Epithelial cell of prostate (primary cell): ENCODE results near the gene MAP2K6.

Experiments
- DNase-seq: peaks from one replicate; pipeline ENCODE4 v3.0.0-alpha.2; 2011; ENCODE audit warnings: low read depth, low spot score
- H3K27ac ChIP-seq: fragments of 450-650 bp; 2 replicates; pipeline ENCODE4 v1.5.1; 2017; ENCODE audit warnings: mild to moderate bottlenecking

Gene MAP2K6

DNA sequence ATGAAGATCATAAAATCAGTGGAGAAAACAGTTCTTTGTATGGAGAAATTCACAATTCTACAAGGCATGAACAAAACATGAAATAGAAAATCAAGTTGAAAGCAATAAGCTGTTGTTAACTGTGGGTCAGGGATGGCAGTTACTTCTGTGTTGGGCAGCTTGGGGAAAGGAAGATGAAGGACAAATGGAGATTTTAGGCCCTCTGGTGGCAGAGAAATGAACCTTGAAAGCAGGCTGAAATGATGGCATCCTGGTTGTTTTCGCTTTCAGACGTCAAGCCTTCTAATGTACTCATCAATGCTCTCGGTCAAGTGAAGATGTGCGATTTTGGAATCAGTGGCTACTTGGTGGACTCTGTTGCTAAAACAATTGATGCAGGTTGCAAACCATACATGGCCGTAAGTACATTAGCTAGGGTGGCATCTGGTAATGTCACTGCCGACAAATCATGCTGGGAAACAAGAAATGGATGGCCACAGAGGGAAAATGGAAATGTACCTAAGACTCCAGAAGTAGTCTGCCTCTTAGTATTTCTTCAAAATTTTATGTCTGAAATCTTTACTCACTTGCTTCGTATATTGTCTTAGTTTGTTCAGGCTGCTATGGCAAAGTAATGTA is 108.9 kb downstream of the MAP2K6 start:
- no peak overlapping the region for H3K27ac ChIP-seq
- no peak for DNase-seq

DNA sequence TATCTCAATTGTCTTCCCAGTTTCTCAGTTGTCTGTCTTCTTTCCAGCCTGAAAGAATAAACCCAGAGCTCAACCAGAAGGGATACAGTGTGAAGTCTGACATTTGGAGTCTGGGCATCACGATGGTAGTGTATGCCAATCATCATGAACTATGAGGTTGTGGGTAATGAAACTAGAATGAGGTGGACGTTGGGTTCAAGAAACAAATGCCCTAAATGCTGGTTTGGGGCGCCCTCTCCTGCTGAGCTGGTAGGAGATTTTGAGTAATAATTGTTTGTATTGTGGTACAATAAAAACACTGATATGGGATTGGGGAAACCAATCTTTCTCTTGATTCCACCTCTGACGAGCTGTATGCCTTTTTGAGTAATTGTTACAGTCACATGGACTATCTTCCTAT is 110.4 kb downstream of the MAP2K6 start:
- H3K27ac ChIP-seq, result no peak overlapping the region
- DNase-seq, result no peak

DNA sequence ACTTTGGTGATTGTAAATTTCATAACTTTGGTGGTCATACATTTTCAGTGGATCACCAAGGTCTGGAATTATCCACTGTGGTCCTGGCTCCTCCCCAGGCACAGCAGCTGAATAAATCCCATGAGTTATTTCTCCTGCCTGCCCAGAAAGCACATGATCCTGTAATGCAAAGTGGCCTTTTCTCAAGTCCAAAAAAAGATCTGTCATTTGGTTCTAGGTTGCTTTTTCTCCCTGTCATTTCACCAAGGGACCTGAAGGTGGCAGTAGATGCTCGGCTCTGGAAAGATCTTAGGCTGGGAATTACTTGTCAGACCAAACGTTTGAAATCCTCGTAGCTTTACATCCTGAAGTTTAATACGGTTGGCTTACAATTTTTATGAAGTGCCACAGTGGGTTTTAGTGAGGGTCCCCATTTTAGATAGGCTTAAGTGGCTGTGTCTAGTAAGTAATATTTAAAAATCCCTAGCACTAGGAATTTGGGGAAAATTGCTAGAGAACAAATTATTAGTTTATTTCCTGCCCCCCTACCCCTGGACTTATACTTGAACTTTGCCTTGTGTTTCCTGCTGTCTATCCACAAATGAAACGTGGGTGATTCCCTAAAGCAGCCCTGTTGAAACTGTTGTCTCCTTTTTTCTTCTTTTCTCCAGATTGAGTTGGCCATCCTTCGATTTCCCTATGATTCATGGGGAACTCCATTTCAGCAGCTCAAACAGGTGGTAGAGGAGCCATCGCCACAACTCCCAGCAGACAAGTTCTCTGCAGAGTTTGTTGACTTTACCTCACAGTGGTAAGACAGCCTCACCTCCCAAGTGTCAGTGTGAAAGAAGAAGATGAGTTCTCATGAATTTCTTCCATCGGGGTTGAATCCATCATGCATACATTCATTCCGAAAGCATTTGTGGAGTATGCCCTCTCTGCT is 111.7 kb downstream of the MAP2K6 start:
- no peak for DNase-seq
- H3K27ac ChIP-seq, result no peak overlapping the region

DNA sequence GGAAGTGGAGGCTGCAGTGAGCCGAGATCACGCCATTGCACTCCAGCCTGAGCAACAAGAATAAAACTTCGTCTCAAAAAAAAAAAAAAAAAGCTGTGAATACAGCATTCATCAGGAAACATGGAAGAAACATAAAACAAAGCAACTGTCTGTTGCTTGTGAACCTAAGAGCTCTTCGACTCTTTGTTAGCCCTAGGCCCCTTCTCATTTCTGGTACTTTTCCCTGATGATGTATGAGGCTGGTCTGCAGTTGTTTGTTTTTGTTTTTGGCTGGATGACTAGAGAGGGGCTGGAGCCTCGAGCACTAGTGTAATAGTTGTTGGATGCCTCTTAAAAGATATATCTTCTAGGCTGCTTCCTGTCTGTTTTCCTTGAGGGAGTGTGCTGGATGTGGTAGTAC is 113.5 kb downstream of the MAP2K6 start:
- DNase-seq, result no peak
- no peak overlapping the region for H3K27ac ChIP-seq

DNA sequence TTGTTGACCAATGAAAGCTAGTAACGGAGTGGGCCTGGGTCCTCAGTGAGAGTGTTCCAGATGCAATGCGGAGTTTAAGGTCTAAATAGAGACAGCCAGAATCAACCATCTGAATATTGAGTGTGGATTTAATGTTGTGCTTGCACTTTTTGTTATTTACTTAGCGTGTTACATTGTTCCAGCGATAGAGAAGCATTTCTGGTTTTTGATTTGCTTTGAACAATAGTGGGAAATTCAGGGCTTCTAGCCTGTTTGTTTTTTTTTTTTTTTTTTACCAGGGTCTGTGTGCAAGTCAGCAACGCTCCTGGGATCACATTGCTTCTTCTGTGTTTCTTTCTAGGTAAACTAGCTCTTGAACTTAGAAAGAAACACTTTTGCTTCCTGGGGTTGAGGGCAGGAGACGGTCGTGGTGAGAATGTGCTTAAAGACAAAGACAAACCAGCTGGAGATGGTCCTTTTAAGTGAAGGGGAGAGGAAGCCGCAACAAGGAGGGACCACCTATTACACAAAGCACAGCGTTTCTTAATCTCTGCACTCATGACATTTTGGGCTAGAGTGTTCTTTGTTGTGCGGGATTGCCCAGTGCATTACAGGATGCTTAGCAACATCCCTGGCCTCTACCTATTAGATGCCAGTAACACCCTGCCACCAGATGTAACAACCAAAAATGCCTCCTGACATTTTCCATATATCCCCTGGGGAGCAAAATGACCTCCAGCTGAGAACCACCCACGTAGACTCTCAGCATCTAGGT is 119.2 kb downstream of the MAP2K6 start:
- H3K27ac ChIP-seq, result no peak overlapping the region
- no peak for DNase-seq

DNA sequence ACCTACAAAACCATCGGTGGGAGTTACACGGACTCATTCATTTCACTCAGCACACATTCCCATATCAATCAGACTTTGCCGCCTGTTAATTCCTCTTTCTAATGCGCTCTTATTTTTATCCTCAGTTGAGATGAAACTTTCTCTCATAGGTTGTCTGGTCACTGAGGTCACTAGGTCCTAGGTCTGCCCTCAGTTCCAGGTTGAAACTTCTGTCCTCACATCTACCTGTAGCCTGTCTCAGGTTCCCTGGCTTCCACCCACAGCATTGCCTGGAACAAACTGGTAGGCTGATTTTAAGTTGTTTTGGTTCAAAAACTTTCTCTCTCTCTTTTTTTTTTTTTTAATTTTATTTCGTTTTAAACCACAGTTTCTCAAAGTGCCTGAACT is 119.7 kb downstream of the MAP2K6 start:
- H3K27ac ChIP-seq, result no peak overlapping the region
- no peak for DNase-seq

DNA sequence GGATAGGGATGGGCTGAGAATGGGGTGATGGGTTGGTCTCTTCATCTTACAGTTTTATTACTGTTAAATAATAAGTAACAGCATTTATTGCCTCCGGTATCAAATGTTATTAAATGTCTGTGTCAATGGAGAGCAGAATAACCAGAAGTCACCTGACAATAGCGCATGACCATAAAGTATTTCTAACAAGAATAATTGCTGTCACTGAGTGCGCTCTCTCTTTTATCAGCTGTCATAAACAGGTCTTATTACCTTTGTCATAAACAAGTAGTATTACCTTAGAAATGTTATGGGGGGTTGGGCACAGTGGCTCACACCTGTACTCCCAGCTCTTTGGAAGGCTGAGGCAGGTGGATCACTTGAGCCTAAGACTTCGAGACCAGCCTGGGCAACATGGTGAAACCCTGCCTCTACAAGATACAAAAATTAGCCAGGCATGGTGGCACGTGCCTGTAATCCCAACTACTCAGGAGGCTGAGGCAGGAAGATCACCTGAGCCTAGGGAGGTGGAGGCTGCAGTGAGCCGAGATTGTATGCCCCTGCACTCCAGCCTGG is 120.6 kb downstream of the MAP2K6 start:
- H3K27ac ChIP-seq, result no peak overlapping the region
- DNase-seq, result no peak

DNA sequence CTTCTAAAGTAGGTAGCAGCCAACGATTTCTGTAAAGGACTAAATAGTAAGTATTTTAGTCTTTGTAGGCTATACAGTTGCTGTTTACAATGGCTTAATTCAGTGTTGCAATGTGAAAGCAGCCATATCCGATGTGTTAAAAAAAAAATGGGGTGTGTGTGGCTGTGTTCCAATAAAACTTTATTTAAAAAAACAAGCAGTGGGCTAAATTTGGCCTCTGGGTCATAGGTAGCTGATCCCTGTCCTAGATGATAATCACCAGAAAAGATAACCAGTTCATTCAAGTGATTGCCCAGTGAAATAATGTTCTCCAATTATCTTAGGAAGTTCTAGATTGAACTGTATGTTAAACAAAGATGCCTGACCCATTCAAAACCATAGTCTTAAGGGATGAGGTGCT is 124.3 kb downstream of the MAP2K6 start:
- peak overlapping the region; percentile 71 for H3K27ac ChIP-seq

DNA sequence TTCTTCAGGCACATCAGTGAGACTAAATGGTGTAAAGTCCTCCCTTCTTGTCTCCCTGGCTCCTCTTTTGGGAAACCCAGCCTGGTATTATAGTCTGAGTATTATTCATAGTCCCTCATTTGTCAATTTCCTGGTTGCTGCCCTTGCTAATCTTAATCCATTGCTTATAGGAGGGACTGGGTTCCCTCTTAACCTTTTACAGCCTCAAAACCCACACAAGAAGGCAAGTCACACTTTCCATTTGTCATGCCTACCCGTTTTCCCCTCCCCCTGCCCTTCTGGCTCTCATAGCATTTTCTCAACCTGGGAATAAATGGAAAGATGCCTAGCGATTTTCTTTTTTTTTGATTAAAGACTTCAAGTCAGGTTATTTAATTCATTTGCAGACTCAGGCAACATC is 124.8 kb downstream of the MAP2K6 start:
- no peak for DNase-seq
- H3K27ac ChIP-seq, result peak overlapping the region; percentile 71

More for the DNA sequence above, 124.3 kb downstream of the MAP2K6 start:
- no peak for DNase-seq

DNA sequence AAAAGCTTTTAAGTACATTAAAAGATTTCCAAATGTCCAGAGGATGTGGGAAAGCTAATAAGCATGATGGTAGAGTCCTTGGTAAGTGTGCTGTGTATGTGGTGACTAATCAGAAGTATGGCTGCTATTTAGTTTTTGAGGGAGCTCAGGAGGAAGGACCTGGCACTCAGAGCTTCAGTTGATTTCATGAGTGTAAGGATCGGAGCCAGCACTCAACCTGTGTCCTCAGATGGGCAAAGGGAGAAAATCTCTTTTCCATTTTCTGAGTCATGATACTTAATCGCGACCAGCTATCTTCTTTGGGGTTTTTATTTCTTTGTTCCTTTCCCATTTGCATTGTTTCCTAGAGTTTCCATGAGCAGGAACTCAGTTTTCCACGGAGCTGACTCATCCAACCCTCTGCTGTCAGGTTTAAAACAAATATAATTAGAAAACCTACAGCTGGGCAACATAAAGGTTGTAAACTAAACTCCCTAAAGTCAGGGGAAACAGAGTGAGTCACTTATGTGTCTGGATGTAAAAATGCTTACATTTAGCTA is 125.4 kb downstream of the MAP2K6 start:
- no peak for DNase-seq
- H3K27ac ChIP-seq, result peak overlapping the region; percentile 71

DNA sequence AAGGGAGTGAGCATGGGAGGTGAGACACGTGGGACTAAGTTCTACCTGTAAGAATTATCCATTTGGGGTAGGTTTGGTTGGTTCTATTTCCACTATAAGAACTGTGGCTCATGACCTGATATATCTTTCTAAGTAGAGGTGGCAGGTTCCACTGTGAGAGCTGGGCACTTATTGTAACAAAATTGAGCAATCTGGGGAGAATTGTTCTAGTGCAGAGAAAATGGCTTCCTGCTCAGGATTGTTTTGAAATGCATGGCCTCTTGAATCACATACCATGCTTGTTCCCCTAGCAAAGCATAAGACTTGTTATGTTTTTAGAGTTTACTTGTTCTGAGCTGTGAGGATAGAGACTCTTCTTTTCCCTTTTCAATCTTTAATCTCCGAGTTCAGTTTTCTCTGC is 125.9 kb downstream of the MAP2K6 start:
- DNase-seq, result no peak
- peak overlapping the region; percentile 71 for H3K27ac ChIP-seq

DNA sequence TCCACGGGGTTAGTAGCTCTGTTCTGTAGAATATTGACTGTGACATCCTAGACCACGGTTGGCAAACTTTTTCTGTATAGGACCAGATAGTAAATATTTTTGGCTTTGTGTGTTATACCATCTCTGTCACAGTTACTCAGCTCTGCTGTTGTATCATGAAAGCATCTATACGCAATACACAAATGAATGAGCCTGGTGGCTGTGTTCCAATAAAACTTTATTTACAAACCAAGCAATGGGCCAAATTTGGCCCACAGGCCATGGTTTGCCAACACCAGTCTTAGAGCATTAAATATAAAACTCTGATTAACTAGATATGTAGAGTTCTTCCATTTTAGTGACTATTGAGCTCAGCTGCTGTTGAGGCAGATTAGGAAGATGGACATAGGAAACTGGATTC is 132.7 kb downstream of the MAP2K6 start:
- no peak for DNase-seq

DNA sequence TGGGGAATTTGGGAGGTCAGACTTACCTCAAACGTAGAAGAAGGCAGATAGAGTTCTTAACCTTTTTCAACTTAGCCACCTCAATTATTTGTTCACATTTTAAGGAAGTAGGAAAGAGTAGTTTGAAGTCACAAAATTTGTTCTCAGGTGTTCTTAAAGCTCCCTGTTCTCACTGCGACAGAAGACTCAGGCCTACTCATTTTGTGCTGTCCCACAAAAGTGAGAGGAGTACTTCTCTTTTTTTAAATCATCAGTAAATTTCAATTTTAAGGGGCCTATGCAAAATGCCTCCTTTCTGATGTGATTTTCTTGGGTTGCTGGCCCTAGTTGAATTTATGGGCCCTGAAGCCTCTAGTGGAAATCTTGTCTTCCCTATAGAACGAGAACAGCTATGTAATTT is 133.4 kb downstream of the MAP2K6 start:
- H3K27ac ChIP-seq, result no peak overlapping the region
- no peak for DNase-seq

More for the DNA sequence above, 132.7 kb downstream of the MAP2K6 start:
- H3K27ac ChIP-seq, result no peak overlapping the region

DNA sequence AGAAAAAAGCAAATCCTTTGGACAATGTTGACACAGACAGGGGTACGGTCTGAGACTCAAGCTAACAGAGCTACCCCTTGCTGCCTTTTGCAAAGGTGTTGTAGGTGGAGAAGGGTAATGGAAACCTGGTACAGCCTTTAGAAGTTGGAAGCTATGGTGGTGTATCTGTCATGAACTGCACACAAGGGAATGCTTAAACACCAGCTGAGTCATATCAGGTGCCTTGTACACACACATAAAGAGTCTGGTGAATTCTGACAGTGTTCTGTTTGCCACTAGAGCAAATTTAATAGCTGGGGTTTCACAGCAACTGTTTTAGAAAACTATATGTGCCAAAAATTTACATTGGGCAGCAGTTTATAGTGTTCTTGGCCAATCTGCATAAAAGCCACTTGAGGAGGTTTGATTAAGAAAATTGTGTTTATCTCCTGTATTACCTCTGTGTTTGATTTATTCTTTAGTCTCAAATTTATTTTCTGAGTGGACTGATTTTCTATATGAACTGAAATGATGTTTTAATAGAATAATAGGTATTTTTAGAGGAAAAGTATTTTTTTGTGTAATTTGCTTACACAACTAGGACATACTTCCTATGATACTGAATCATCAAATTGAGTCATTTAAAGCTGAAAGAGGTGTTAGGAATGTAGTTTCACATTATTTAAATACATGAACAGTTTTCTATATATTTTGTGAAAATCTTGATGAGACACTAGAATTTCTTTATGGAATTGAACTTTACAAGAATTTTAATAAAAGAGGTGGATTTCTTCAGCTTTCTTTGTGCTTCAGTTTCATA is 136.9 kb downstream of the MAP2K6 start:
- peak overlapping the region; percentile 58 for H3K27ac ChIP-seq
- DNase-seq, result no peak

DNA sequence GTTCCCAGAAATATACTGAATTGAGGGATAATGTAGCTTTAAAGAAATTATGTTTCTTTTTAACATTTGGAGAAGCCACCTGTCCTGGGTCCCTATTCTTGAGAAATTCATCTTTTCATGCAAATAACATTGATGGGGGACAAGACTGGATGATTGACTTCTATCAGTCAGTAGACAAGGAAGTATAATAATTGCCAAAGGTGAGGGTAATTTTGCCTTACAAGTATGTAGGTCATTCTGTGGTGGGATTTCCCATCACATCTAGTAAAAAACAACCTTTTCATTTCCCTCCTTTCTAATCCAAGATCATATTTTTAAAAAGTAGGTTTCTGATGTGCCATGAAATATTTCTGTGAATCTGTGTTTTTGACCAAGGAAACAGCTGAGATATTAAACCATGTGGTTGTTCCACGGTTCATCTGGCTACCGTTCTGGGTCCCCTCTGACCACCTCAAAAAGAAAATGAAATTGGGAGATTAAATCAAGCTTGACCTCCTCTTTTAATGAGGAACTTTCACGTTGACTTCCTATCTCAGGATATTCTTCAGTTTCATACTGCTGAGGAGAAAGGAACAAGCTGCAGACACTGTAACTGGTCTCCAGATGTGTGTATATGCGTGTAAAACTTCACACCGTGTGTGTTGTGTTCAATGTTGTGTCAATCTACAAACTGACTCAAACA is 138.6 kb downstream of the MAP2K6 start:
- no peak for DNase-seq
- no peak overlapping the region for H3K27ac ChIP-seq

DNA sequence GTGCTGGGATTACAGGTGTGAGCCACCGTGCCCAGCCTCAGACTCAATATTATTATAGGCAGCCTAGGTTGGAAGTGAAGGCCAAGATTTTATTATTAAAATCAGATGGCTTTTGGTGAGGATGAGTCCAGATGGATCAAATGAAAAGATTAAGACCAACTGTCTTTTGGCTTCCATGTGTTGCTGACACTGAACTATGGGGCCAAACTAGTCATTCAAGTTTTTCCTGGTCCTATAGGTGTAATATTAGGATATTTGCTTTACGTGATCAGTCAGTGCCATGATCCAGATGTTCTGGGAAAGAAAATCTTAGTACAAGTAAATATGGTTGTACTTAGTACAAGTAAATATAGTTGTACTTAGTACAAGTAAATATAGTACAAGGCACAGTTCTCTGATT is 140.6 kb downstream of the MAP2K6 start:
- DNase-seq, result no peak
- no peak overlapping the region for H3K27ac ChIP-seq

DNA sequence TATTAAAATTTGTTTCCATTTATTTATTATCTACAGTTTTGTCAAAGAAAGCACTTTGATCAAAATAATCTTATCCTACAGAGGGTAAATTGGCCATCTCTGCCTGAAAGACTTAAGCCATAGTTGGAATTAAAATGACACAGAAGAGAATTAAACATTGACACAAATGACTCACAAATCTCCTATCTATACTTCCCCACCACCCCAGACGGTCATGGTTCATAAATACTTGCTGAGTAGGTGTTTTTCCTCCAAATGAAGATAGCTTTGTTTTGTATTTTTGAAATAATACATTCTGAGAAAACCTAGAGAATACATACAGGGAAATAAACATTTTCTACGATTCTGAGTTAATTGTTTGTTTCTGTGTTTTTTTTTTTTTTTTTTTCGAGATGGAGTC is 142.8 kb downstream of the MAP2K6 start:
- H3K27ac ChIP-seq, result no peak overlapping the region
- no peak for DNase-seq

DNA sequence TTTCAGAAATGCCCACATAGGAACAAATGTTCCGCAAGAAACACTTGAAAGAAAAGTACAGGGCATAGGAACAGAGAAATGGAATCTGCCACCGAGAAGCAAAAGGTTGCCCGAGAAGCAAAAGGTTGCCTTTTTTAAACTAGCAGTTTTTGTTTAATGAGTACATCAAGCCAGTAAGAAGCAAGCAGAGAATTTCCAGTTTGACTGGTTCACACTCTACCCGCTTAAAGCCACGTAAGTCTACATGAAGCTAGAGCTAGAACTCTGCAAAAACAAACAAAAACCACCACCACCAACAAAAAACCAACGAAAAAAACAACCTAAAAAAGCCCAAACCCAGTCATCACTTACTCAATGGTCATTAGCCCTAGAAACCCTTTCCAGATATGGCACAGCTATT is 144.3 kb downstream of the MAP2K6 start:
- no peak for DNase-seq
- H3K27ac ChIP-seq, result no peak overlapping the region

DNA sequence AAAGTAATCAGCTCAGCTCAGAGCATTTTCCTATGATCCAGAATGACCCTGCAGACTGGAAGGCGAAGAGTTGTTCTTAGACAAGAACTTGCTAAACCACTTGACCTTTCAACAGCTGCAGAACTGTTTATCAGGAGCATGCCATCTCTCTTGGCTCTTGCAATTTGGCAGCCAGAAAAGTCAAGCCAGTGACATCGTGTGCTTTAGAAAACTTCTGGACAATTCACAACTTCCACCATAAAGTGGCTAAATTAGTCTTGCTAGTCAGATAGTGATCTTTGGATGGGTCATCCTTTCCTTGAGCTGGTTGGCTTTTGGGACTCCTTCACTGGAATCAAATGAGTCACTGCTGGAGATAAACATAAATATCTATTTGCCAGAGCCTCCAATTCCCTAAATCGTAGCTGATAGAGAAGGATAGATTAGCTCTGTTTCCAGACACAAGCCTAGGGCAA is 146.5 kb downstream of the MAP2K6 start:
- no peak overlapping the region for H3K27ac ChIP-seq
- DNase-seq, result no peak
